H9 (cell line): Measurements from ENCODE around the gene TWSG1. TPM values are rescaled to one million over a fixed set of nuclear protein-coding genes. Genes with fewer than 3 reads are reported as not detected.

ENCODE experiments used
- DNase-seq: peaks from one replicate; pipeline ENCODE4 v3.0.0-alpha.2; 2017
- H2AFZ ChIP-seq: one replicate; pipeline ENCODE4 v1.6.1; 2013; ENCODE audit warnings: mild to moderate bottlenecking, low read length, control low read depth, moderate library complexity
- H2AK5ac ChIP-seq: 2 replicates; pipeline ENCODE4 v1.6.1; 2013; ENCODE audit warnings: low read length, control low read depth, mixed read lengths; ENCODE audit not compliant: insufficient read length
- H2BK120ac ChIP-seq: one replicate; pipeline ENCODE4 v1.6.1; 2013; ENCODE audit warnings: low read depth, mild to moderate bottlenecking, low read length, control low read depth, inconsistent platforms; ENCODE audit not compliant: poor library complexity, severe bottlenecking
- H2BK12ac ChIP-seq: 2 replicates; pipeline ENCODE4 v1.6.1; 2013; ENCODE audit warnings: low read length, control low read depth, mixed read lengths, low read depth; ENCODE audit not compliant: insufficient read length
- H2BK15ac ChIP-seq: 2 replicates; pipeline ENCODE4 v1.6.1; 2013; ENCODE audit warnings: low read depth, low read length, control low read depth
- H2BK20ac ChIP-seq: one replicate; pipeline ENCODE4 v1.6.1; 2013; ENCODE audit warnings: low read depth, mild to moderate bottlenecking, low read length, control low read depth, inconsistent platforms; ENCODE audit not compliant: poor library complexity, severe bottlenecking
- H2BK5ac ChIP-seq: 2 replicates; pipeline ENCODE4 v1.6.1; 2013; ENCODE audit warnings: low read length, control low read depth, mixed read lengths; ENCODE audit not compliant: insufficient read length
- H3K14ac ChIP-seq: 2 replicates; pipeline ENCODE4 v1.6.1; 2013; ENCODE audit warnings: low read length, control low read depth; ENCODE audit not compliant: insufficient read depth
- H3K18ac ChIP-seq: 2 replicates; pipeline ENCODE4 v1.6.1; 2013; ENCODE audit warnings: low read depth, mild to moderate bottlenecking, mixed read lengths, low read length, control low read depth; ENCODE audit not compliant: insufficient read length
- H3K23ac ChIP-seq: 2 replicates; pipeline ENCODE4 v1.6.1; 2013; ENCODE audit warnings: low read length, control low read depth, mixed read lengths, low read depth; ENCODE audit not compliant: insufficient read length
- H3K23me2 ChIP-seq: 2 replicates; pipeline ENCODE4 v1.6.1; 2013; ENCODE audit warnings: low read depth, mild to moderate bottlenecking, mixed read lengths, low read length, control low read depth; ENCODE audit not compliant: insufficient read length, poor library complexity, severe bottlenecking
- H3K27ac ChIP-seq: 2 replicates; pipeline ENCODE4 v1.5.1; 2013; ENCODE audit warnings: low read length, control low read depth, mixed read lengths, low read depth; ENCODE audit not compliant: insufficient read length
- H3K27me3 ChIP-seq: 2 replicates; pipeline ENCODE4 v1.6.1; 2013; ENCODE audit warnings: low read length, control low read depth, inconsistent platforms; ENCODE audit not compliant: insufficient read depth
- H3K4ac ChIP-seq: 2 replicates; pipeline ENCODE4 v1.6.1; 2013; ENCODE audit warnings: low read depth, mild to moderate bottlenecking, control low read depth, inconsistent platforms, low read length, moderate library complexity
- H3K4me1 ChIP-seq: 2 replicates; pipeline ENCODE4 v1.6.1; 2013; ENCODE audit warnings: low read length, control low read depth, inconsistent platforms; ENCODE audit not compliant: insufficient read depth
- H3K4me2 ChIP-seq: 2 replicates; pipeline ENCODE4 v1.6.1; 2013; ENCODE audit warnings: low read length, control low read depth, mixed read lengths; ENCODE audit not compliant: insufficient read length, insufficient read depth
- H3K56ac ChIP-seq: 2 replicates; pipeline ENCODE4 v1.6.1; 2013; ENCODE audit warnings: low read depth, mild to moderate bottlenecking, mixed read lengths, low read length, control low read depth; ENCODE audit not compliant: insufficient read length
- H3K79me1 ChIP-seq: 2 replicates; pipeline ENCODE4 v1.6.1; 2013; ENCODE audit warnings: low read depth, mild to moderate bottlenecking, moderate library complexity, low read length, control low read depth, inconsistent platforms; ENCODE audit not compliant: insufficient read depth, poor library complexity, severe bottlenecking
- H3K79me2 ChIP-seq: 2 replicates; pipeline ENCODE4 v1.6.1; 2013; ENCODE audit warnings: low read length, control low read depth, inconsistent platforms; ENCODE audit not compliant: insufficient read depth
- H3K9ac ChIP-seq: 2 replicates; pipeline ENCODE4 v1.6.1; 2013; ENCODE audit warnings: low read length, control low read depth, mixed read lengths; ENCODE audit not compliant: insufficient read length; ENCODE audit errors: extremely low read depth
- H3K9me3 ChIP-seq: one replicate; pipeline ENCODE4 v1.6.1; 2013; ENCODE audit warnings: low read depth, low read length, inconsistent platforms; ENCODE audit not compliant: control insufficient read depth
- H3T11ph ChIP-seq: one replicate; pipeline ENCODE4 v1.6.1; 2013; ENCODE audit warnings: mild to moderate bottlenecking, low read length, control low read depth, inconsistent platforms
- H4K20me1 ChIP-seq: one replicate; pipeline ENCODE4 v1.6.1; 2013; ENCODE audit not compliant: control insufficient read depth, insufficient read length, insufficient read depth
- H4K5ac ChIP-seq: 2 replicates; pipeline ENCODE4 v1.6.1; 2013; ENCODE audit warnings: low read depth, mild to moderate bottlenecking, mixed read lengths, low read length, control low read depth; ENCODE audit not compliant: insufficient read length
- H4K8ac ChIP-seq: replicated peaks from 2 replicates; pipeline ENCODE4 v1.6.1; 2013; ENCODE audit warnings: low read length, control low read depth, mixed read lengths, low read depth; ENCODE audit not compliant: insufficient read length
- H4K91ac ChIP-seq: 2 replicates; pipeline ENCODE4 v1.6.1; 2013; ENCODE audit warnings: low read depth, mild to moderate bottlenecking, moderate library complexity, mixed read lengths, low read length, control low read depth; ENCODE audit not compliant: insufficient read length
- H3K27ac Mint-ChIP-seq, 3 experiments: 2 replicates in 2 of 3; 3 replicates in 1 of 3; pipeline ENCODE4 v1.8.0; 2020 to 2021; ENCODE audit warnings: mixed read lengths in 3 of 3, mild to moderate bottlenecking in 1 of 3, moderate library complexity in 1 of 3
- H3K27me3 Mint-ChIP-seq: 2 replicates; pipeline ENCODE4 v1.8.0; 2021; ENCODE audit warnings: low read depth, mild to moderate bottlenecking, moderate library complexity, mixed read lengths
- H3K36me3 Mint-ChIP-seq, 3 experiments: 2 replicates in 2 of 3; 3 replicates in 1 of 3; pipeline ENCODE4 v1.8.0; 2020 to 2021; ENCODE audit warnings: low read depth in 3 of 3, mixed read lengths in 3 of 3; ENCODE audit not compliant: insufficient read depth in 1 of 3
- H3K4me1 Mint-ChIP-seq, 2 experiments: 2 replicates each; pipeline ENCODE4 v1.8.0; 2020; ENCODE audit warnings: mixed read lengths in 2 of 2
- H3K4me3 Mint-ChIP-seq, 2 experiments: 2 replicates in 1 of 2; 3 replicates in 1 of 2; pipeline ENCODE4 v1.8.0; 2020 to 2021; ENCODE audit warnings: mild to moderate bottlenecking in 2 of 2, mixed read lengths in 2 of 2, moderate library complexity in 1 of 2
- H3K9me3 Mint-ChIP-seq, 2 experiments: 2 replicates in 1 of 2; 3 replicates in 1 of 2; pipeline ENCODE4 v1.8.0; 2020; ENCODE audit warnings: mild to moderate bottlenecking in 2 of 2, mixed read lengths in 2 of 2, moderate library complexity in 1 of 2
- CTCF ChIP-seq: fragments of 200-600 bp; sonication (generic); conservative IDR thresholded peaks from 3 replicates; pipeline ENCODE4 v1.8.0; 2021; ENCODE audit warnings: antibody characterized with exemption, mild to moderate bottlenecking
- WGBS: extraction: QIAGEN DNeasy Blood & Tissue Kit; methylation state at CpG from one replicate; pipeline ENCODE4 v1.1.7; 2013; ENCODE audit warnings: missing lambda C conversion rate, low lambda C conversion rate, mixed read lengths; ENCODE audit not compliant: insufficient read length; ENCODE audit errors: extremely low coverage; 5-methylcytosine and 5-hydroxymethylcytosine counted together
- total RNA-seq: library from RNA; stranded (reverse); gene quantifications from 2 replicates; pipeline ENCODE4 v1.2.1, GENCODE V29; 2021

The TWSG1 gene
- total RNA-seq, 1 experiment from 2014 or later = 25.7 TPM

DNA sequence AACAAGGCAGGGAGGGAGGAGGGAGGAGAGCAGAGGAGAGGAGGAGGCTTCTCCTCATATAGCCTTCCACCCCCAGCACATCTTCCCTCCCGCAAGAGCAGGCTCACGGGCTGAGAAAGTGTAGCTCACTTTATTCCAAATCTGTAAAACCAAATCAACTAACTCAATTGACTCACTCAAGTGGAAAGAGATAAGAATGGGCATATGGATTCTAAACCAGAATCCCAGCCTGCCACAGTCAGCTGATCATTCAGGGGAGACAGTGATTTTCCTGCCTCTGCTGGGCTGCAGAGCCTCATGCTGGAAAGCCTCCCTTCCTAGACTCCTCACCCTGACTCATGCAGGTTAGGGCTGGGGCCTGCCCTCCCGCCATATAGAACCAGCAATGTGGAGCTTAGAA is 4.2 kb upstream of the TWSG1 start:
- no peak for DNase-seq
- H3K27ac Mint-ChIP-seq = no peak overlapping the region
- H4K8ac ChIP-seq = no peak overlapping the region

More for the DNA sequence above, 4.2 kb upstream of the TWSG1 start:
- Histone ChIP-seq H3K9me3 (no peaks in the 10 kb centered on the region), H3K23ac (no peak overlapping the region), H2BK120ac (no peak overlapping the region), H2AK5ac (no peak overlapping the region), H2BK5ac (no peak overlapping the region), H3K79me1 (no peaks in the 10 kb centered on the region), H3K4ac (no peak overlapping the region), H3K18ac (no peak overlapping the region), H2BK12ac (no peak overlapping the region), H3K79me2 (no peaks in the 10 kb centered on the region), H2AFZ (no peak overlapping the region), H2BK20ac (no peak overlapping the region), H4K5ac (no peak overlapping the region), H3K9ac (no peak overlapping the region), H3K27ac (no peak overlapping the region), H4K91ac (no peak overlapping the region), H3K14ac (no peak overlapping the region), H3K4me1 (no peaks in the 10 kb centered on the region), H3K4me2 (no peak overlapping the region), H3K23me2 (peaks cover 5% of the 10 kb centered on the region), H2BK15ac (no peak overlapping the region), H3K27me3 (no peaks in the 10 kb centered on the region), H3T11ph (no peak overlapping the region), H4K20me1 (no peaks in the 10 kb centered on the region), H3K56ac (no peak overlapping the region)
- no CpG with 5 or more reads among the region's 3 CpGs for WGBS
- peaks cover 0 to 2% of the 10 kb centered on the region in 2 experiments; a peak in 1 of 4 replicates for H3K4me1 Mint-ChIP-seq
- peaks cover 0 to 8% (median 4%) of the 10 kb centered on the region in 3 experiments; a peak in 5 of 7 replicates for H3K36me3 Mint-ChIP-seq
- TF ChIP-seq CTCF = no peak
- peaks cover 3% of the 10 kb centered on the region in 2 experiments; a peak in 4 of 5 replicates for H3K9me3 Mint-ChIP-seq
- H3K27me3 Mint-ChIP-seq = peaks cover 17% of the 10 kb centered on the region
- H3K4me3 Mint-ChIP-seq = no peak overlapping the region
